Stimulated activated CD4-positive, alpha-beta T cell treated with anti-CD3 and anti-CD28 coated beads, TNF-alpha, amount 100 ng/mL, for 24 hours (primary cell): ENCODE data around the gene CARS2.
"Not testable (repeated sequence)": the region's sequence is repeated elsewhere in the genome, so short reads cannot be mapped to it uniquely, and the experiment has no call there.

Experiments used
- DNase-seq, 3 experiments: peaks; one replicate each; pipeline ENCODE4 v3.0.0-alpha.2; 2020; ENCODE audit warnings: low read depth in 3 of 3

Gene CARS2

GRCh38 chr13:110638257-110638656, 67.7 kb downstream of the CARS2 start:
- DNase-seq: no peak

GRCh38 chr13:110637747-110638146, 68.2 kb downstream of the CARS2 start:
- no peak for DNase-seq

GRCh38 chr13:110637275-110637674, 68.6 kb downstream of the CARS2 start:
- DNase-seq: no peak

DNA sequence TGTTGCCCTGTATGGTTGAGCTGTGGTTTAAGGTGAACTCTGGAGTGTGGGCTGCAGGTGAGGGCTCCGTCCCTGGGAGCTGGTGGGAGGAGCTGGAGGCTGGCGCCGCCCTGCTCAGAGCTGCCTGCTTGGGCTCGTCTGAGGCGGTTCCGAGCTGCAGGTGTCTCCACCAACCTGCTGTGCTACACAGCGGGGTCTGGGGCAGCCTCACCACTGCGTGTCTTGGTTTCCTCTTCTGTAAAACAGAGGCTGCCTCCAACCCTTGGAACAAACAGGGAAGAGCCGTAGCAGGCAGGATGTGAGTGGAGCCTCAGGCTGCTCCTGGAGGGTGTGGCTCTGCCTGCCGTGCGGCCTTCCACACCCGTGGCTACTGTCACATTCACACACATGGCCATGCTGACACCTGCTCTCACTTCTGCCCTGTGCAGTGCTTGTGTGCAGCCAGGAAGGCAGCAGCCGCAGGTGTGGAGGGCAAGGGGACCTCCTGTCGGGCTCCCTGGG, 69.2 kb downstream of the CARS2 start:
- no peak for DNase-seq

- no peak for DNase-seq
Measured at GRCh38 chr13:110636053-110636475, 69.9 kb downstream of the CARS2 start.

DNA sequence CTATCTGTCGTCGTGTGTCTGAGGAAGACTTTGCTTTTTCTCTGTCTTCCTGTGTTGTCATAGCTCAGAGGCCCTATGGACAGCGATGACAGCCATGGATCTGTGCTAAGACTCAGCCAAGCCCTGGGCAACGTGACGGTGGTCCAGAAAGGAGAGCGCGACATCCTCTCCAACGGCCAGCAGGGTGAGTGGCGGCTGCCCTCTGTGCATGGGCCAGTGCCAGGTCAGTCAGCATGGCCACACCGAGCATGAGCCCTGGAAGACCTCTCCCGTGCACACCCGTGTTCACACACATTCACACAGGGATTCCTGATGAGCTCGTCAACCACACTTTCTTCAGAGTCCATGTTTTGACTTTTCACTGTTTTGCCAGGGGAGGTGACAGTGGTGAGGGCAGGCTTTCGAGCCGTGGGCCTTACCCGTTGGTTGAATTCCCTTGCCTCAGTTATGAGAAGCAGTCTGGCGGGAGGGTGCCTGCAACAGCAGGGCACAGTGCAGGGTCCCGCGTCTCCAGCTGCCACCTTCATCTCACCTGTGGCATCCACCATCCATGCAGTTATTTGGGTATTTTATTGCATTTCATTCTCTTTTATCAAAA, 70.4 kb downstream of the CARS2 start:
- no peak for DNase-seq

DNA sequence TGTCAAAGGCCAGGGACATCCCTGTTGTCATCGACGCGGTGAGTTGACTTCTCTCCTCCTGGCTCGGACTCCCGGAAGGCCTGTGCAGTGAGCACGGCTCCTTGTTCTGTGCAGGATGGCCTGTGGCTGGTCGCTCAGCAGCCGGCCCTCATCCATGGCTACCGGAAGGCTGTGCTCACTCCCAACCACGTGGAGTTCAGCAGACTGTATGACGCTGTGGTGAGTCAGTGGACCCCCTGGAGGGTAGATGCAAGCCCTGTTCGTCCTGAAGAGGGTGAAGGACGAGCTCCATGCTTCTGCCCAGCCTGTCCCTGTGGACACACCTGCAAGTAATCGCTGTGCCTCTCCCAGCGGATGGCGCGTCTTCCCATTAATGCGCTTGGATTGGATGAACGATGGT, 71.4 kb downstream of the CARS2 start:
- no peak for DNase-seq

GRCh38 chr13:110633776-110634175, 72.1 kb downstream of the CARS2 start:
- DNase-seq: no peak

DNA sequence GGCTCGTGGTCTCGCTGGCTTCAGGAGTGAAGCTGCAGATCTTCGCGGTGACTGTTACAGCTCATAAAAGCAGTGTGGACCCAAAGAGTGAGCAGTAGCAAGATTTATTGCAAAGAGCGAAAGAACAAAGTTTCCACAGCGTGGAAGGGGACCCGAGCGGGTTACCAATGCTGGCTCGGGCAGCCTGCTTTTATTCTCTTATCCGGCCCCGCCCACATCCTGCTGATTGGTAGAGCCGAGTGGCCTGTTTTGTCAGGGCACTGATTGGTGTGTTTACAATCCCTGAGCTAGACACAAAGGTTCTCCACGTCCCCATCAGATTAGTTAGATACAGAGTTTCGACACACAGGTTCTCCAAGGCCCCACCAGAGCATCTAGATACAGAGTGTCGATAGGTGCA, 73.7 kb downstream of the CARS2 start:
- not testable (repeated sequence) for DNase-seq

GRCh38 chr13:110630566-110631119, 75.3 kb downstream of the CARS2 start:
- no peak for DNase-seq

DNA sequence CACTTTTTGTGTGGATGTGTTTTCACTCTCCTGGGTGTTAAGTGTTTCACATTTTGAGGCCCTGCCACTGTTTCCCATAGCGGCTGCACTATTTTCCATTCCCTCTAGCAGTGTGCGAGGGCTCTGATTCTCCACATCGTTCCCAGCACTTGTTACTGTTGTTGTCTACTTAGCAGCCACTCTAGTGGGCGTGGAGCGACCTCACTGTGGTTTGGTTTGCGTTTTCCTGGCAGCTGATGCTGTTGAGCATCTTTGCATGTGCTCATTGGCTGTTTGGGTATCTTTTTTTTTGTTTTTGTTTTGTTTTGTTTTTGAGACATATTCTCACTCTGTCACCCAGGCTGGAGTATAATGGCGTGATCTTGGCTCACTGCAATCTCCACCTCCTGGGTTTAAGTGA, 76.2 kb downstream of the CARS2 start:
- no peak for DNase-seq

DNA sequence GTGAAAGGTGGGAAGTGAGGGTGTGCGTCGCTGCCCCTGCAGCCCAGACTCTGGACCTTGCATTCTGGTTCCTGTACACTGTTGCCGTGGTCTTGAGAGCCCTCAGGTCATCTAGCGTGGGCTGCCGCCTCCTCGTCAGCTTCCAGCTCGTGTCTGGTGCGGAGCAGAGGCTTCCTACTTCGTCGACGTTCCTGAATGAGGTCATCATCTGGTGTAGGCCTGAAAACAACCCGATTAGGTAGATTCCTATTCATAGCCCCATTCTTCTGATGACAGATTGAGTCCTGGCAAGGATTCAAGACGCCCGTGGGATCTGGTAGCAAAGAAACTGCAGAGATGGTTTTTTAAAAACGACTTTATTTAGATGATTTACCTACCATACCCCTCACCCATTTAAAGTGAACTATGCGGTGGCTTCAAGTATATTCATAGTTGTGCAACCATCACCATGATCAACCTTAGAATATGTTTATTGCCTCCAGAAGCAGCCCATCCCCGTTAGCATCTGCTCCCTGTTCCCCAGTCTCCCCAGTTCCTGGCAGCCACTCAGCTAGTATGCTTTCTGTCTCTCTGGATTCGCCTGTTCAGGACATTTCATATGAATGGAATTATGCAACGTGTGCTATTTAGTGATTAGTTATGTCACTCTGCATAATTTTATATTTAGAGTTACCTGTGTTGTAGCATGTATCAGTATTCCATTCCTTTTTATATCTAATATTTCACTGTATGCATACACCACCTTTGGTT, 76.8 kb downstream of the CARS2 start:
- DNase-seq: no peak

DNA sequence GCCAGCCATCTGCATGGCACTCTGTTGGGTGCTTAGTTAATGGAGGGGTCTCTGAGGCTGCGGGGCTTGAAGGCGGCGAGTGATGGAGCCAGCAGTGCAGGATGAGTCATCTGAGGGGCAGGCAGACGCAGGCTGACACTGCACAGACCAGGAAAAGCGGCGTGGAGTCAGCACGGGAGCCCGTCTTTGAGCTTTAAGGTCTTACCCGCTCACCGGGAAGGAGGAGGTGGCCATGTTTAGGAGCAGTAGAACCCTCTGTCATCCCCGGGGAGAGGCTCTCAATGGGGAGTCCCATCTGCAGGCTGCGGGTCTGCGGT, 77.5 kb downstream of the CARS2 start:
- DNase-seq: no peak

GRCh38 chr13:110627761-110628476, 78.0 kb downstream of the CARS2 start:
- no peak for DNase-seq

GRCh38 chr13:110627351-110627750, 78.6 kb downstream of the CARS2 start:
- DNase-seq: no peak

DNA sequence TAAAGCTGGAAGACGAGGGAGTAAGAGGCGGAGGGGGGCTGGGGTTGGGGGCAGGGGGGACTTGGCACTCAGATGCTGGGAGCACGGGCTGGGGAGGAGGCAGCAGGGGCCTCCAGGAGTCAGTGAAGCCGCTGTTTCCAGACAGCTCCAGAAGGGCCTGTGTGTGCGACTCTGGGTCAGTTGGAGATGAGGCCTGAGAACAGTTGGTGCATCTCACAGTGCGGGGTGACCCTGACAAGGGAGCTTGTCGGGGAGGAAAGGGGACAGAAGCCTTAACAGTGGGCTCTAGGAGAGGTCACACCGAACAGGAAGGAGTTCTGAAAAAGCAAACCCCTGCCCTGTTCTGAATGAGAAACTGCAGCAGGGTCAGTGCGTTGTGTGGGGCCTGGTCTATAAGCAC, 79.4 kb downstream of the CARS2 start:
- no peak for DNase-seq

GRCh38 chr13:110625771-110626321, 80.1 kb downstream of the CARS2 start:
- DNase-seq: no peak

- DNase-seq: no peak
Measured at GRCh38 chr13:110624766-110625756, 80.9 kb downstream of the CARS2 start.

DNA sequence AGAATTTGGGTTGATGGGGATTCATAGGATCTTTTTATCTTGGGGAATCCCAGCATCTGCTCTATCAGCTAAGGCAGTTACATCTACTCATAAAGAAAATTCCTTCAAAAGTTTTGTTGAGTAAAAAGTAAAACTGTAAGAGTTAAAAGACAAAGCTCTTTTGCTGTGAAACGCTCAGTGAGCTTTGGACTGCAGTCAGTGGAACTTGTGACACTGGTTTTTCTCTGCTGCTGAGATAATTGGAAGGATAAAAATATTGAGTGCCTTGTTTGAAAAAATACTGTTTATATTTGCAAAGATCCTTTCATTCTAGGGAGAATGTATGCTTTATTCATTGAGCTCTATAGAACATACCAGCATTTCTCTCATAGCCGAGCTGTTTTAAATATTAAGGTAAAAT, 85.3 kb downstream of the CARS2 start:
- no peak for DNase-seq

GRCh38 chr13:110618780-110619179, 87.1 kb downstream of the CARS2 start:
- no peak for DNase-seq

DNA sequence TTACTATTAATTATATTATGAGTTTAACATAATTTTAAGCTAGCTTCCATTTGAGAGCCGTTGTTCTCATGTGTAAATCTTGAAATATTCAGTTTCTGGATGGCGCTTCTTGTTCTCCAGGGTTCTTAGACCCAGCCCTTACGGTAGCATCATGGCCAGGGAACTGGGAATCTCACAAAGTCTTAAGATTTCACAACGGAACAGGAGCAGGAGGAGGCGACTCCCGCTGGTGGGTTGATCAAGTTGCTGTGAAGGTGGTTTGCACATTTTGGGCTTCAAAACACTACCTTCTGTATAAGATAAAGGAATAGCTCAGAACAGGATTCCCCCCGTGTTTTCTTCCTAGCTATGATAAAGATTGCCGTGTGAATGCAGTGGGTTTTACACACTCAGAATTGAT, 87.7 kb downstream of the CARS2 start:
- DNase-seq: no peak
